Endothelial cell of umbilical vein (primary cell): ENCODE data around the gene HSDL2. TPM values are rescaled to one million over a fixed set of nuclear protein-coding genes. Genes with fewer than 3 reads are reported as not detected.
"Not testable (repeated sequence)": the region's sequence is repeated elsewhere in the genome, so short reads cannot be mapped to it uniquely, and the experiment has no call there.

Source experiments
- BruUV-seq: library from RNA; stranded (reverse); fragments of 400-500 nt; replicated peaks from 2 replicates; lab custom pipeline; 2021; lab: Mats Ljungman, UMichigan
- CTCF ChIA-PET: fragments of 300-600, 350-600 bp; sonication (Branson Sonifier 250); formaldehyde crosslinking; loops from one replicate; lab custom pipeline; 2021; ENCODE audit warnings: antibody characterized with exemption, inconsistent platforms; lab: Charles Lee
- POLR2A ChIA-PET: fragments of 300-600, 350-600 bp; sonication (Branson Sonifier 250); formaldehyde crosslinking; loops from one replicate; lab custom pipeline; 2021; ENCODE audit warnings: antibody characterized with exemption, inconsistent platforms; lab: Charles Lee
- DNase-seq: peaks from one replicate; pipeline ENCODE4 v3.0.0-alpha.2; 2011; ENCODE audit warnings: low read depth, low spot score
- FAIRE-seq: peaks from 2 replicates; lab custom pipeline; 2011; peaks lifted over from hg19 to GRCh38; lab: Jason Lieb, UNC
- H2AFZ ChIP-seq: 2 replicates; pipeline ENCODE4 v1.6.0; 2012; ENCODE audit warnings: low read depth, low read length, control low read depth, inconsistent platforms
- H3K27ac ChIP-seq: 2 replicates; pipeline ENCODE4 v1.5.1; 2011; ENCODE audit warnings: low read depth, mild to moderate bottlenecking, control low read depth, low read length, moderate library complexity; ENCODE audit not compliant: insufficient read depth
- H3K27me3 ChIP-seq, 2 experiments: 2 replicates each; pipeline versions ENCODE4 v1.6.0 to v1.6.1; 2011; ENCODE audit warnings: low read length in 2 of 2, mixed read lengths in 1 of 2; ENCODE audit not compliant: control insufficient read depth in 2 of 2, insufficient read depth in 2 of 2
- H3K36me3 ChIP-seq, 2 experiments: 2 replicates in 1 of 2; 3 replicates in 1 of 2; pipeline ENCODE4 v1.5.1; 2011; ENCODE audit warnings: low read length in 2 of 2, mild to moderate bottlenecking in 1 of 2, moderate library complexity in 1 of 2; ENCODE audit not compliant: control insufficient read depth in 2 of 2, insufficient read depth in 2 of 2; ENCODE audit errors: extremely low read depth in 1 of 2
- H3K4me1 ChIP-seq: 3 replicates; pipeline ENCODE4 v1.5.1; 2011; ENCODE audit warnings: mild to moderate bottlenecking, low read length; ENCODE audit not compliant: control insufficient read depth, insufficient read depth; ENCODE audit errors: extremely low read depth
- H3K4me2 ChIP-seq: 2 replicates; pipeline ENCODE4 v1.6.1; 2011; ENCODE audit warnings: low read length, control low read depth, mixed read lengths; ENCODE audit not compliant: insufficient read depth
- H3K4me3 ChIP-seq, 3 experiments: fragments of 200-600 bp in 1 of 3; sonication (generic), shearing (Covaris generic) in 1 of 3; replicated peaks in 1 of 3; 2 replicates each; pipeline ENCODE4 v1.5.1; 2011 to 2016; ENCODE audit warnings: control low read depth in 3 of 3, low read length in 3 of 3, mild to moderate bottlenecking in 2 of 3, inconsistent platforms in 1 of 3, low read depth in 1 of 3, moderate library complexity in 1 of 3; ENCODE audit not compliant: insufficient read depth in 1 of 3
- H3K79me2 ChIP-seq: 2 replicates; pipeline ENCODE4 v1.6.0; 2012; ENCODE audit warnings: low read length, inconsistent platforms; ENCODE audit not compliant: control insufficient read depth, insufficient read depth
- H3K9ac ChIP-seq: replicated peaks from 2 replicates; pipeline ENCODE3; 2011; ENCODE audit warnings: low read length, control low read depth; ENCODE audit not compliant: insufficient read depth; ENCODE audit errors: extremely low read depth
- H3K9me1 ChIP-seq: replicated peaks from 3 replicates; pipeline ENCODE4 v1.6.0; 2011; ENCODE audit warnings: mild to moderate bottlenecking, low read length; ENCODE audit not compliant: control insufficient read depth, insufficient read depth; ENCODE audit errors: extremely low read depth
- H3K9me3 ChIP-seq: replicated peaks from 2 replicates; pipeline ENCODE4 v1.5.1; 2012; ENCODE audit warnings: low read length, inconsistent platforms; ENCODE audit not compliant: control insufficient read depth, insufficient read depth
- H4K20me1 ChIP-seq: replicated peaks from 2 replicates; pipeline ENCODE3; 2011; ENCODE audit warnings: mild to moderate bottlenecking, low read length; ENCODE audit not compliant: control insufficient read depth, insufficient read depth; ENCODE audit errors: extremely low read depth
- CTCF ChIP-seq, 2 donors: IDR thresholded peaks; 1 replicate in 1 of 2; 2 replicates in 1 of 2; pipeline ENCODE4 v1.5.1; 2011; ENCODE audit warnings: low read length in 2 of 2, mild to moderate bottlenecking in 2 of 2, moderate library complexity in 2 of 2, control low read depth in 1 of 2, inconsistent platforms in 1 of 2, low read depth in 1 of 2; ENCODE audit not compliant: insufficient read depth in 1 of 2; ENCODE audit errors: extremely low read depth in 1 of 2
- EZH2 ChIP-seq: IDR thresholded peaks from 2 replicates; pipeline ENCODE4 v1.6.1; 2012; ENCODE audit warnings: borderline replicate concordance, low read depth, mild to moderate bottlenecking, moderate library complexity, low read length, inconsistent platforms; ENCODE audit not compliant: severe bottlenecking
- FOS ChIP-seq: IDR thresholded peaks from 2 replicates; pipeline ENCODE4 v1.6.1; 2011; ENCODE audit warnings: mild to moderate bottlenecking, low read length, moderate library complexity, borderline replicate concordance; ENCODE audit not compliant: insufficient read depth
- GATA2 ChIP-seq: IDR thresholded peaks from 2 replicates; pipeline ENCODE4 v1.7.0; 2011; ENCODE audit warnings: low read depth, mild to moderate bottlenecking, moderate library complexity, mixed read lengths, low read length; ENCODE audit not compliant: insufficient read length, insufficient read depth
- JUN ChIP-seq: IDR thresholded peaks from 2 replicates; pipeline ENCODE4 v1.6.1; 2011; ENCODE audit warnings: borderline replicate concordance, low read depth; ENCODE audit not compliant: insufficient read length, insufficient read depth
- MYC ChIP-seq: IDR thresholded peaks from one replicate; pipeline ENCODE4 v1.6.1; 2011; ENCODE audit warnings: mild to moderate bottlenecking, low read depth, low read length
- POLR2AphosphoS5 ChIP-seq: IDR thresholded peaks from 2 replicates; pipeline ENCODE4 v1.6.1; 2012; ENCODE audit warnings: low read depth, mild to moderate bottlenecking, control low read depth, low read length, moderate library complexity; ENCODE audit not compliant: insufficient read depth
- dilution Hi-C: fragments of 300-500 bp; cut with MboI; formaldehyde crosslinking; loops from one replicate; pipeline ENCODE4 v1.15.0; 2019; ENCODE audit warnings: low sequenced_read_pairs; ENCODE audit not compliant: extremely low pct_ligation_motif_present
- intact Hi-C: fragments of 100-400 bp; cut with micrococcal nuclease; formaldehyde crosslinking; loops from one replicate; pipeline ENCODE4 v1.10.0; 2022
- polyA plus RNA-seq, 4 experiments: library from polyadenylated mRNA; depleted of rRNA in 3 of 4; stranded (reverse) in 3 of 4; unstranded in 1 of 4; fragments of >200 nt; gene quantifications; 2 replicates each; pipeline versions ENCODE4 v1.2.1 to v1.2.3, GENCODE V29; 2011 to 2012; ENCODE audit warnings: missing spikeins in 1 of 4
- total RNA-seq: library from RNA; stranded (reverse); gene quantifications from 2 replicates; pipeline ENCODE4 v1.2.3, GENCODE V29; 2021

HSDL2 gene
- total and polyA plus RNA-seq, 2 donors (not counting 3 experiments of a cell fraction or from before 2014, with no cell fraction given), result 5.6 to 22.1 TPM

GRCh38 chr9:112387115-112387514 lies 7.2 kb downstream of the HSDL2 start:
- ChIA-PET POLR2A (no interaction called here), CTCF (interaction anchor here (1.1 kb wide), 1 partner anchor 289 kb away, joined by 3 read pairs; no protein-coding TSS in a partner anchor)
- FAIRE-seq (no peak), DNase-seq (no peak)
- Histone ChIP-seq H3K9me1 (no peaks in the 10 kb centered on the region), H3K4me3 (no peak overlapping the region), H3K9ac (no peak overlapping the region), H3K9me3 (no peaks in the 10 kb centered on the region), H4K20me1 (no peaks in the 10 kb centered on the region), H3K27me3 (no peaks in the 10 kb centered on the region), H3K4me1 (no peaks in the 10 kb centered on the region), H2AFZ (no peak overlapping the region), H3K4me2 (no peak overlapping the region), H3K36me3 (no peaks in the 10 kb centered on the region), H3K79me2 (peaks cover 13% of the 10 kb centered on the region), H3K27ac (no peak overlapping the region)
- TF ChIP-seq FOS, result no peak
- no peak for TF ChIP-seq EZH2
- no peak for TF ChIP-seq JUN
- no peak for TF ChIP-seq POLR2AphosphoS5
- no peak for TF ChIP-seq CTCF (IDR thresholded peaks at IDR 0.05; ENCODE audit: extremely low read depth in 1 of 2, insufficient read depth in 1 of 2, low read depth in 1 of 2, low read length in 2 of 2)
- TF ChIP-seq MYC, result no peak
- TF ChIP-seq GATA2, result no peak
- dilution Hi-C loops (no loop called here), intact Hi-C loops (no loop called here)
- no TSS peak for BruUV-seq

DNA sequence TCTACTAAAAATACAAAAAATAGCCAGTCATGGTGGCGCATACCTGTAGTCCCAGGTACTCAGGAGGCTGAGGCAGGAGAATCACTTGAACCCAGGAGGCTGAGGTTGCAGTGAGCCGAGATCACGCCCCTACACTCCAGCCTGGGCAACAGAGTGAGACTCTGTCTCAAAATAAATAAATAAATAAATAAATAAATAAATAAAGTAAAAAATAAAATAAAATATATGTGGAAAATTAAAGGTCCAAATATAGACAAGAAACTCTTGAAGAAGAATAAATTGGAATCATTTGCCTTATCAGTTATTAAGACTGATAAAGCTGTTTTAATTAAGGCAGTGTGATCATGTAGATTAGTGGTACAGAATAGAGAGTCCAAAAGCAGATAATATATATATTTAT lies 10.0 kb downstream of the HSDL2 start:
- H3K27ac ChIP-seq, H3K4me1 ChIP-seq, FAIRE-seq, H3K9me3 ChIP-seq, BruUV-seq, H2AFZ ChIP-seq, H4K20me1 ChIP-seq, intact Hi-C loops, H3K9me1 ChIP-seq, CTCF ChIA-PET, H3K27me3 ChIP-seq, H3K4me2 ChIP-seq, dilution Hi-C loops, H3K9ac ChIP-seq, H3K36me3 ChIP-seq, POLR2A ChIA-PET, H3K79me2 ChIP-seq, DNase-seq, H3K4me3 ChIP-seq: not testable (repeated sequence)

GRCh38 chr9:112391936-112392560 lies 12.1 kb downstream of the HSDL2 start:
- H3K36me3 ChIP-seq, DNase-seq, H3K9ac ChIP-seq, H4K20me1 ChIP-seq, H3K4me3 ChIP-seq, H3K4me1 ChIP-seq, H3K4me2 ChIP-seq, POLR2A ChIA-PET, FAIRE-seq, dilution Hi-C loops, H2AFZ ChIP-seq, H3K9me3 ChIP-seq, H3K27ac ChIP-seq, H3K79me2 ChIP-seq, BruUV-seq, H3K27me3 ChIP-seq, intact Hi-C loops, H3K9me1 ChIP-seq: not testable (repeated sequence)
- CTCF ChIA-PET, result interaction anchor here (1.2 kb wide), 1 partner anchor 8 kb away, joined by 3 read pairs; no protein-coding TSS in a partner anchor
